IPS DF 4.7 (cell line): Measurements from ENCODE around the gene CCDC102B.
"Not testable (repeated sequence)": the region's sequence is repeated elsewhere in the genome, so short reads cannot be mapped to it uniquely, and the experiment has no call there.

Source experiments
- DNase-seq: peaks from one replicate; pipeline ENCODE4 v3.0.0-alpha.2; 2013; ENCODE audit warnings: low spot score; ENCODE audit errors: extremely low read depth

CCDC102B gene

GRCh38 chr18:68797871-68798270 is at the start of gene CCDC102B:
Gene CCDC102B, plus strand, starts transcription at chr18:68798080. Its CDS starts 38,684 bp downstream, at chr18:68836764.
- DNase-seq, result no peak

DNA sequence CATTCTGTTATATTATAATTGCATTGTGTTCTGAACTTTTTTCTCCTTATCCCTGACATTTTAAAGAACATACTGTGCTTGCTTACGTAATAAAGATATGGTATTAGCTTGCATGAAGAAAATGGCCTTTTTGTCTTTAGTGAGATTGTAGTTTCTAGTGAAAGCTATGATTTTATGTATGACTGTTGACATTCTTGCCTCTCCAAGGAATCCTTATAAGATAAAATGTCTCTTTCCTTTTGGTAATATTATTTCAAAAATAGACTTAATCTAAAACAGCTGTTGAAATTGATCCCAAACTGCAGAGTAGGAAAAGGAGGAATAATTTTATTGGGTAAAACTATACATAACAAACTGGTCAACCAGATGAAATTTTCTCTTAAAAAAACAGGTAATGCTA is 40.8 kb upstream of the CCDC102B start:
- DNase-seq, result no peak

GRCh38 chr18:68759308-68759707 is 38.6 kb upstream of the CCDC102B start:
- DNase-seq, result no peak

GRCh38 chr18:68763083-68763482 is 34.8 kb upstream of the CCDC102B start:
- no peak for DNase-seq

DNA sequence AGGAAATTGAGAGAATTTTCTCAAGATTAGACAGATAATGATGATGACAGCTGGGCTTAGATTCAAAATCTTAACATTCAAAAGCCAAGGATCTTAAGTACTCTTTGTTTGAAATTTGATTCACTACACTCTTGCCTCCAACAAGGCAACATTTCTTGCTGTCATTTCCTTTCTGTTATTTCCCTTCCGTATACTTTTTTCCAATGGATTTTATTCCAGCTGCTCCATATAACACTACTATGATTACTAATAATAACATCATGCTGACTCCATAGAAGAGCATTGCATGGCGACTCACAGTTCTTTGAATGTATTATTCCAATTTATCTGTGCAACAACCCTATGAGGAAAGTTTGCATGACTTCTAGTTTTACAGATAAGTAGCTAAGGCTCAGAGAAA is 33.9 kb upstream of the CCDC102B start:
- DNase-seq, result no peak

DNA sequence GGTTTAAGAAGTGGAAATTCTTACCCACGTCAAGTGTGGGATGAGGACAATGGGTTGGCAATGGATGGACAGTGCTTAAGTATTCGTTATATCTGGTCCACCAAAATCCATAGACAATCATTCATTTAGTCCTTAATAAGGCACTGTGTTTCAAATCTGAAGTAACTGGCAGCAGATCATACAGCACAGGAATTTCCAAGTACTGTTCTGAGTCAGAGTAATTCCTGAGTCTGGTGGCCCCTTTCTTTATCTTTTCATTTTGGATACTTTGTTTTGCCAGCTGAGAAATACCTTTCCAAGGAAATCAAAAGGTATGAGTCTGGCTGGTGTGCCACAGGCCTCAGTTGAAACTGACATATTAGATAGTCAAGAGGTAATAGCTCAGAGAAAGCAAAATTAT is 31.4 kb upstream of the CCDC102B start:
- no peak for DNase-seq

DNA sequence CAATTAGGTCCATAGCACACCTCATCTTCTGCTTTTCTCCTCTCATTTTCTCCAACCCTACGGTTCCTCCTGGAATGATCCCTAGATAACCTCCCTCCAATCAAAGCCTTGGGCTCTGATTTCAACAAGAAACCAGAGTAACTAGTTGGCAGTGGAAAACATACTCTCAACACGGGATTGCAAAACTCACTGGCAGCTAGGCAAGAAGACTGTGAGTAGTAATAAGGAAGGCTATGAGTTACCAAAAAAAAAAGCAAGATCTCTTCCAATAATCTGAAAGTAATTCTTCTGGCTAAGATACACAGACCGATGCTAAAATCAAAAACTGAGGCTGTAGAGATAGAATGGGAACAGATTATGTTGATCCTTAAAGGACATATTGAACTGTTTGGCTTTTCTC is 28.4 kb upstream of the CCDC102B start:
- no peak for DNase-seq

GRCh38 chr18:68772268-68772667 is 25.6 kb upstream of the CCDC102B start:
- no peak for DNase-seq

DNA sequence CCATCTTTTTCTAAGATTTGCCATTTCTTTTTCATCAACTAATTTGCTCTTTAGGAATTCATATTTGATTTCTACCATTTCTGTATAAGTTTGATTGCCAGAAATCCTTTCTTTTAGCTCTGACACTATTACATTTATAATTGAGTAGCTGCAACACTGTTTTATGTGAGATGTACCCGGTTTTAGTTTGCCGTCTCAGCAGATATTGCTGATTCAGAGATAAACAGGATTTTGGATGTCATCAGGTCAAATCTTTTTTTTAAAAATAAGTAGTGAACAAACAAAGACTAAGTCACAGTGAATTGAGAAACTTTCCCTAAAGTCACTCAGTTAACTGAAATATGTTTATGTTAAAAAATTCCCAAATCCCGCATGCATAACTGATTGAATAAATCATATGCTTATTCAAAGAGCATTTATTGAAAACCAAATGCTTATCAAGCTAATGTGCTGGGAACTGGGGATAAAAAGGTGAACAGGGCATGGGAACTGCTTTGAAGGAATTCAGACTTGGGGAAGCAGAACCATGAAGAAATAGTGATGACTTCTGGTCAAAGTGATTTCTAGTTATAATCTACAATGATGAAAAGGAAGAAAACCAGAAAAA is 19.5 kb upstream of the CCDC102B start:
- no peak for DNase-seq

DNA sequence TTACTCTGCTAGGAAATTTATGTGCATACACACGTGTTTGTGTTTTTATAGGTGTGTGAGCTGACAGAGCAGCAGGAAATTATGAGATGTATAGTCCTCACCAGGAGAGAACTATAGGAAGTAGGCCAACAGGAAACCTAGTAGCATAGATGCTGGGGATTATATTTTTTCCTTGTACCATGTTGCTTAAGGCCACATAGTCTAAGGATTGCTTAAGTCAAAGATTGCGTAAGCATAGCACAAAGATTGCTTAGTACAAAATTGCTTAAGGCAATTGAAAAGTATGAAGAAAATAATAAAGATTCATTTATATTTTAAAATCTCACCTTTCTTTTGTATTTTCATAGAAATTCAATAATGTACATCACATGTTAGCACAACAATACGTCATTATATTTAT is 18.7 kb upstream of the CCDC102B start:
- DNase-seq, result no peak

GRCh38 chr18:68780802-68781635 is 16.9 kb upstream of the CCDC102B start:
- no peak for DNase-seq

GRCh38 chr18:68783506-68783905 is 14.4 kb upstream of the CCDC102B start:
- DNase-seq, result no peak

GRCh38 chr18:68784071-68784470 is 13.8 kb upstream of the CCDC102B start:
- DNase-seq, result no peak

GRCh38 chr18:68790290-68790689 is 7.6 kb upstream of the CCDC102B start:
- not testable (repeated sequence) for DNase-seq

GRCh38 chr18:68791801-68792200 is 6.1 kb upstream of the CCDC102B start:
- no peak for DNase-seq

DNA sequence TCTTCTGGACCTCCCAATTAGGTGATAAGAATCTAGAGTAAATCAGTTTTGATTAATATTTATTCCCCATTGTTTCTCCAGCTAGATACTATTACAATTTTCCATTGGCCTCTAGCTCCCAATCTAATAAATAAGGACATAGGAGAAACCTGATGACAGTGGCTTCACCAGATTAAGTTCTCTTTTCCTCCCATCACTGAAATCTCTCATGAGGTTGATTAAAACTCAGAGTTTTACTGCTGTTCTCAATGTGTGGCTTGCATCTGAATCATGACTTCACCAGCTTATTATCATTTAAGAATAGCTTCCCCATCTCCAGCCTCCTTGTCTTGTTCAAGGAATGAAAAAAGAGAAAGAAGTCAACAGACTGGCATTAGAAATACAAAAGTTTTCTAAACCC is 3.9 kb upstream of the CCDC102B start:
- no peak for DNase-seq

GRCh38 chr18:68796936-68797690 is 767 bp upstream of the CCDC102B start:
- no peak for DNase-seq

GRCh38 chr18:68800075-68800474 is 2.2 kb downstream of the CCDC102B start:
- no peak for DNase-seq

DNA sequence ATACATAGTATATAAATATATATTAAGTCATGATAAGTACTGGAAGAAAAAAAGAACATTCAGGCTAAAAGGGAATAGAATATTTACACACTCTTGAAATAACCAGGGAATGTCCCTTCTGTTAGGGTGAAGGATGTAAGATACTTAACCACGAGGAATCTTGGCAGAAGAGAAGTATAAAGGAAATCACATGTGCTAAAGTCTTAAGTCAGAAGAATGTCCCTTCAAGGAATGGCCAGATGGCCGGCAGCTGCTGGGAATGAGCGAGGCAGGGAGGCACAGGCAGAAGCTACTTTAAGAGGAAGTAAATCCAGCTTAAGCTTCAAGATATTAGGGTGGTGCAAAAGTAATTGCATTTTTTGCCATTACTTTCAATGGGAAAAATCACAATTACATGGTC is 5.5 kb downstream of the CCDC102B start:
- DNase-seq, result no peak

- no peak for DNase-seq
Observed at GRCh38 chr18:68817584-68817983, 19.7 kb downstream of the CCDC102B start.

GRCh38 chr18:68818584-68818983 is 20.7 kb downstream of the CCDC102B start:
- no peak for DNase-seq

DNA sequence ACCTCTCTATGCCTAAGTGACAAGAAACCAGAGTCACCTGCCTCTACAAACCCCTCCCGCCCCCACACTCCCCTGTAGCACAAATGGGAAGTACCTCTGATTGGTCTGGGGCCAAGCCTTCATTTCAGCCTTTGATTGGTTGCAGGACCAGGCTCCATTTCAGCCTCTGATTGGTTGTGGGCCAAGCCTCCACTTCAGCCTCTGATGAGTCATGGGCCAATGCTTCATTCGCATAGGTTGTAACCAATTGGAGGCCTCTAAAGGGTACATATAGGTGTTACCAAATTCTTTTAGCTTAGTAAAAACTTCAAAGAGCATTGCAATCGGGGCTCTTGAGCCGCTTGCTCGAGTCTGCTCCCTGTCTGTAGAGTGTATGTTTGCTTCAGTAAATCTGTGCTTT is 25.0 kb downstream of the CCDC102B start:
- DNase-seq, result no peak
